H1 (cell line): ENCODE results near the gene OTUD5. TPM values are rescaled to one million over a fixed set of nuclear protein-coding genes. Genes with fewer than 3 reads are reported as not detected.

Experiments used
- CHD7 ChIP-seq: fragments of 300-600 bp; sonication (generic); IDR thresholded peaks from 2 replicates; pipeline ENCODE4 v1.7.1; 2012; ENCODE audit warnings: low read length, moderate library complexity, mild to moderate bottlenecking, inconsistent platforms; ENCODE audit not compliant: insufficient replicate concordance
- CREB1 ChIP-seq: IDR thresholded peaks from 2 replicates; pipeline ENCODE4 v1.6.1; 2012; ENCODE audit warnings: inconsistent platforms
- E2F6 ChIP-seq: IDR thresholded peaks from 2 replicates; pipeline ENCODE4 v1.6.1; 2012; ENCODE audit warnings: inconsistent platforms
- NANOG ChIP-seq: IDR thresholded peaks from 2 replicates; pipeline ENCODE4 v1.6.1; 2011; ENCODE audit warnings: low read length, low read depth, mild to moderate bottlenecking, inconsistent platforms; ENCODE audit not compliant: insufficient read depth, poor library complexity, severe bottlenecking
- POLR2AphosphoS5 ChIP-seq: IDR thresholded peaks from 2 replicates; pipeline ENCODE4 v1.6.1; 2011; ENCODE audit warnings: low read depth, low read length
- POU5F1 ChIP-seq: IDR thresholded peaks from 2 replicates; pipeline ENCODE4 v1.6.1; 2011; ENCODE audit warnings: low read depth, mild to moderate bottlenecking, low read length, moderate library complexity
- RXRA ChIP-seq: IDR thresholded peaks from 2 replicates; pipeline ENCODE4 v1.6.1; 2011; ENCODE audit warnings: low read depth, mild to moderate bottlenecking, low read length, moderate library complexity; ENCODE audit not compliant: insufficient read depth
- polyA plus RNA-seq, 7 experiments: library from polyadenylated mRNA; depleted of rRNA in 3 of 7; stranded (reverse) in 5 of 7; unstranded in 2 of 7; fragments of >200 nt in 5 of 7; fragments of 200-250 nt in 2 of 7; gene quantifications; 1 replicate in 5 of 7; 2 replicates in 1 of 7; 4 replicates in 1 of 7; pipeline versions ENCODE4 v1.2.1 to v1.2.3, GENCODE V29; 2011 to 2013; ENCODE audit warnings: missing spikeins in 2 of 7, mixed read lengths in 2 of 7
- total RNA-seq: library from RNA; stranded (reverse); fragmentation: NEBNext Ultra II Directional; extraction: Animal tissue kit (Norgen Biotek cat#: 25700); gene quantifications from 2 replicates; pipeline ENCODE4 v1.2.1, GENCODE V29; 2021

OTUD5 gene
- total and polyA plus RNA-seq, 2 of the 8 experiments (the other 6 are each of a cell fraction or from before 2014, with no cell fraction given) = 46.3 to 53.5 TPM

GRCh38 chrX:48960291-48960690 is 2.9 kb upstream of the OTUD5 start (continued):
- no peak for TF ChIP-seq CHD7
- TF ChIP-seq CREB1 = no peak
- no peak for TF ChIP-seq POLR2AphosphoS5
- no peak for TF ChIP-seq RXRA
- no peak for TF ChIP-seq E2F6
- TF ChIP-seq NANOG = no peak
- no peak for TF ChIP-seq POU5F1
